Dermis blood vessel endothelial cell (primary cell): ENCODE measurements around the gene BEST1. TPM values are rescaled to one million over a fixed set of nuclear protein-coding genes. Genes with fewer than 3 reads are reported as not detected.

ENCODE experiments used
- DNase-seq: peaks from one replicate; pipeline ENCODE4 v3.0.0; 2010
- total RNA-seq: library from RNA; depleted of rRNA; stranded (reverse); fragments of >200 nt; gene quantifications from 2 replicates; pipeline ENCODE4 v1.2.3, GENCODE V29; 2014

The BEST1 gene
- total RNA-seq, 1 donor from 2014 or later: not detected

DNA sequence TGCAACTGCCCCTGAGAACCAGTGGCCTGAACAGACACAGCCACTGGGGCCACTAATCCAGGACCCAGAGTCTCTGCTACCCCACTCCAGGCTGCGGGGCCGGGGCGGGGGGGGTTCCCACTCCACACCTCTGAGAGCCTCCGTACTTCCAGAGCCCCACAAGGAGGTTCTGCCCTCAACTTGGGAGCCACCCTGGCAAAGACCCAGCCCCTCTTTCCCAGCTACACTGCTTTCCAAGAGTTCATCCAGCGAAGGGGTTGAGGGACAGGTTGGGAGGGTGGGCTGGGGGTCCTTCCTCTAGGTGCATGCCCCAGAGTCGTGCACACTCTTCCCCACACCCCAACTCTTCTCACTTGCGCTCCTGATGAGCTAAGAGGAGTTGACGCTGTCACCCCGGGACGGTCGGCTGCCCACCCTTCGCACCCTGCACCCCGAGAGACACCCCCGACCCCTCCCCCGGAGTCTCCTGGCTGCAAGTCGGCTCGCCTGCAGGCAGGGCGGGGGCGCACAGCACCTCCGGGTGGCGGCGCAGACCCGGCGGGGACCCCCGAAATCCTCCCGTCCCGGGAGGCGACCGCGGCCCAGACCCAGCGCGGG lies 33.3 kb upstream of the BEST1 start:
- no peak for DNase-seq

DNA sequence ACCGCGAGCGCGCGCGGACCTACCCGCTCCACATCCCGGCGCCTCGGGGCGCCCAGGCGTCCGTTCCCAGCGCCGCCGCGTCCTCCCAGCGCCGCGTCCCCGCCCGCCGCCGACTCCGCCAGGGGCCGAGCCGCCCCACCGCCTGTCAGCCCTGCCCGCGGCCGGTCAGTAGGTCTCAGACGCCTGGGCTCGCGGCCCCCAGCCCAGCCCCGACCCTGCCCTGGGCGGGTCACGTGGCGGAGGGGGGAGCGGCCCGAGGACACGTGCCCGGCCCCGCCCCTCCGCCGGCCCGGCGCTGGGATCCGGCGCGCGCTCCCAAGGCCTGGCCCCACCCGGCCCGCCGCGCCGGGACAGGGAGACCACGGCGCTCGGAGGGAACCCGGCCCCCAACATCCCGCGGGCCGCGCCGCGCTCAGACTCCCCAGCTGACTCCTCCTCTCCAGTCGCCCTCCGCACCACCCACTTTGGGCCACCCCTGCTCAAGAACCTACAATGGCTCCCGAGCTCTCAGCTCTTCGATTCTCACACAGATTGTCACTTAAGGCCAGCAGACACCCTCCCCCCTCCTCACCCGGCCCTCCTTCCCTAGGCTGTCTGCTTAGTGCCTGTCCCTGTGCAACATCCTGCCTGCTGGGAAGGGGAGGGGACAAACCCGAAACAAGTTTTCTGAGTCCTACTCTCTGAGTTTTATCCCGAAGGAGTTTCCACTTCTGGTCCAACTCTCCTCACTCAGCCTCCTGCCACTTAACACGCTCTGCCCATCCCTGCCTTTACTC lies 32.6 kb upstream of the BEST1 start, which contains the start of gene RAB3IL1:
Gene RAB3IL1 (minus strand): TSS at position 233 of the 776 bp plus-strand sequence. CDS start 199 bp downstream, at position 34.
- peak; percentile 33 for DNase-seq

DNA sequence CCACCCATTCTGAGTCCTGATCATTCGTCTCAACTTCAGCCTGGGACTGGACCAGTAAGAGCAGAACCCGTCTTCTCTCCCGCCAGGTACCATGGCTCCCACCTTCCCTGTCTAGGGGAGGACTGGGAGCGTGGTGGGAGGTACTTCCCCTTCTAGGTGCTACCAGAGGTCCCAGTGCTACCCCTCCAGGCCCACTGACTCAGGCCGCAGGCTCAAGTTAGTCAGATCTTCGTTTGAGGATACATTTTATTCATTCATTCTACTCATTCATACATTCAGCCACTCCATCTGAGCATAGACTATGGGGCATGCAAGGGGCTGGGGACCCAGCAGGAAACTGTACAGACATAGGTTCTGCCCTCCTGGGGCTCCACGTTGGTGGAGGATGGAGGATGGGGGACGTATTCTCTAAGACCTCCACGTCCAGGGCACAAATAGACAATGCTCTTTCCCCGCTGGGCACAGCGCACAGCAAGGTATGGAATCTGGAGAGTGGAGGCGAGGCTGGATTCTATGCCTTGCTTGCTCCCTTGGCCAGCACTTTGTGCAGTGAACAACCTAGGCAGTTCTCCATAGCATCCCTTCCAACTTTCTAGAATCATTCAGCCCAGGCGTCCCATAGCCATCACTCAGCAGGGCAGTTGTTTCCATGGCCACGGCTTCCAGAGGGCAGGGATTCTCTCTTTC lies 31.8 kb upstream of the BEST1 start:
- no peak for DNase-seq

DNA sequence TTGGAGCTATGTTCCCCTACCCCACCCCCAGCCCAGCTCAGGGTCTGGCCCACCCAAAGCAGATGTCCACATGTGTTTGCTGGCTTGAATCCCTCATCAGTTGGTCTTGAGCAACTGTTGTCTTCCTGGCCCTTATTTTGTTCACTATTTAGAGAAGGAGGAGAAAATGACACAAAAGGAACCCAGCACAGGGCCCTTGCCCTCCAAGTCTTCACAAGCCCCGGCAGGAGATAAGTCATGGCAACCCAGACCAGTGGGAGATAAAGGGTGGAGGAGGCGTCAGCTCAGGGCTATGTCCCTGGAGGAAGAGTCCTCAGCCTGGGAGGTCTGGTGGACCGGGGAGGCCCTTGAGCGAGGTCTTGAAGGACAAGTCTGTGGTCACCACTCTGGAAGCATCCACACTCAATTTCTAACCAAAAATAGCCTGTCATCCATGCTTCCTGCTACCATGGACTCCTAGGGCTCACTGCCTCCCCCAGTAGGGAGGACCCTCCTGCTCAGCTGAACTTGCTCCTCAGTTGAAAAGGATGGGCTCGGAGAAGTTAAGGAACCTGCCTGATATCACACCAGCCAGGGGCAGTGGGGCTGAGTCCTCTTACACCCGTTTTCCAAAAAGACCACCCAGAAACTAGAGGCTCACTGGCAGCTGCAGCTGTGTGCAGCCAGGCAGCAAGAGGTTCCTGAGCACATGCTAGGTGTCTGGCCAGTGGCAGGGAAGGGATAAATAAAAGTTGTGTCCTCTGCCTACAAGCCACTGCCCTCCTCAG lies 31.0 kb upstream of the BEST1 start:
- no peak for DNase-seq

DNA sequence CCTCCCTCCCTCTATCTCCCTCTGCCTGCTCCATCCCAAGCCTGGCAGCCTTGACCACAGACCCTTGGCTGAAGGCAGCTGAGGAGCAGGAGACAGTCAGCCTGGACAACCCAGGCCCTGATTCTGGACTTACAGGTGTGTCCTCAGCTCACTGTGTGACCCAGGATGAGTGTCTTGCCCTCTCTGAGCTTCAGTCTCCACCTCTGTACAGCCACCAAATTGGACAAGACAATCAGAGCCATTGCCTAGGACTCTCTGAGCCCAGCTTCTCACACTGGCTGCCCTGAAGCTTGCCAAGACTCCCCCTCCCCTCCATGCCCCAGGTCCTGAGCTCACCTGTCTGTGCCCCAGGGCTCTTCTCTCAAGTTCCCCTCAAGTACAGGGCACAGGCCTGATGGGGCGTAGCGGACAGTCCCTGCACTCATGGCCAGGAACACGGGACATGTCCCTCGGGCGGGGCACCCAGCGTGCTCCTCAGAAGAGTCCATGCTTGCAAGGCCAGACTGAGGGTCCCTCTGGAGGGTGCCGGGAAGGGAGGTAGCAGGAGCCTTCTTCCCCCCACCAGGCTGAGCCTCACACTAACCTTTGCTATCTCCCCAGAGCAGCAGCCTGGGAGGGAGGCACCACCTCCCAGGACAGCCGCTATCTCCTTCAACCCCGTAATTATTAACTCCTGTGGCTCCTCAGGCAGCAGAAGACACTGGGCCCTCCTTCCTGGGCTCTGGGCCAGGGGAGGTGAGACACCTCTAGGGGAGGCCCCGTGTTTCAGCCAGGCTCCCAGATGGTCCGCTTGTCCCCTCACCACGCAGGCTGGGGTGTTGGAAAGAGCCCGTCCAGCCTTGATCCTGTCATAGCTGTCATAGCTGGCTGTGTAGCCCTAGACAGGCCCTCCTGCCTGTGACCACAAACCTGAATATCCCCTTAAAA lies 30.2 kb upstream of the BEST1 start:
- DNase-seq: no peak

DNA sequence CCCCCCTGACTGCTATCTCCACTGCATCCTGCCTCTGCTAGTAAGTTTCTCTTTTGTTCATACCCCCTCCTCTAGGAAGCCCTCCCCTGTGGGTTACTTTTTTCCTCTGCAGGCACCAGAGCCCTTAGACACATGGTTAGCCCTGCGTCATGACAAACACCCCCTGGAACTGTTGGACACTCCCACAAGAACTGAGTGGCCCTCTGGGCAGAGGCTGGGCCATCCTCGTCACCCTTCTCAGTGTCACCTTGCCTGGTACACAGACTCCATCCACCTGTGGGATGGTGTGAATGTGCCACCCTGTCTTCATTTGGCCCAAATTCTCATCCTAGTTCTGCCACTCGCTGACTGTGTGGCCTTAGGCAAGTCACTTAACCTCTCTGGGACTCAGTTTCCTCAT lies 28.7 kb upstream of the BEST1 start:
- DNase-seq: no peak

DNA sequence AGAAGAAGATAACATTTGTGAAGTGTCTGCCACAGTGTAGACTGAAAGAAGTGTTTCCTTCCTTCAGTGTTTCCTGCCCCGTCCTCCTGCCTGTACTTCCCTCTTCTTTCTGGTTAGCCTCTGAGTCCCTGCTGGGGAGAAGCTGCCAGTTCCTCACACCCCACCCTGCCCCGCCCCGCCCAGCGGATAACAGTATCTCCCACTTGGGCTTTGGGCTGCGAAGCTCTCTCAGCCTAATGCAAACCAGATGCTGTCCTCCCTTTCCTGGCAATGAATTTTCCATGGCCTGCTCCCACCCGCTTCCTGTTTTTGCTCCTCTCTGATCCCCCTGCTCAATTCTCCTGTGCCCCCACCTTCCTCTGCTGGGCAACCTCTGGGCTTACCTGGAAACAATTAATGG lies 27.6 kb upstream of the BEST1 start:
- DNase-seq: no peak

DNA sequence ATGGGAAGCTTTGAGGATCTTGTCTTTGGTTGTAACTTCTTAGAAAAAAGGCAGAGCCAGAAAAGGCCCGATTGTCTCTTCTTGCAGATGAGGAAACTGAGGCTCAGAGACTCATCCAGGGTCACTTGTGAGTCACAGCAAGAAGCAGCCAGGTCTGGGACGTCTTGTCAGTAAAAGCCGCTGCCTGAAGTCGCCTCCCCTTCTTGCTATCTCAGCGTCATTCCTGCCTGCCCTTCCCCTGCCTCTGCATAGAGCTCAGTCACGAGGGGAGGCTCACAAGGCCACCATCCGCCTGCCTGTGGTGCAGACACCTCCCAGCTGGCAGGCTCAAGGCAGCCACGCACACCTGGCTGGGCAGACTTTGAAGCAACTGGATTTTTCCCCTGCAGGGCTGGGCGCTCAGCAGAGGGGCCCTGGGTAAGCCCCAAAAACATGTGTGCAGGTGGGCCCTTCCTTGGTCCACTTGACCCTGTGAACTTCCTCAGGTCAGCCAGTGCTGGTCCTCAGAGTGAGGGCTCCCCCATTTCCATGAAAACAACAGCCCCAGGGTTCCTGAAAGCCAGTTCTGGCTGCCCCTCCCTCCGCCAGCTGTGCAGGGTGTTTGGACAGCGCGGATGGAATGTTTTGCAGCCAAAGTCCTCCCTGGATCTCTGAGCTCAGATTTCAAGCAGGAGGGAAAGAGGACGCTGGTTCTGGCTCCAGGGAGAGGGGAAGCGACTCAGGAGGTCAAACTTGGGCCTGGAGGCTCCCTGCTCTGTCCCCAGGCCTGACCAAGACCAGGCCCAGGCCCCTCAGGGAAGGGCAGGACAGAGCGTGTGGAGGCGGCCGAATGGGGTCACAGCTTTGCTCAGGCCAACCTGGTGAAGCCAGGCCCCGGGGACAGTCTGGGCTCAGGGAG lies 26.7 kb upstream of the BEST1 start:
- DNase-seq: no peak

DNA sequence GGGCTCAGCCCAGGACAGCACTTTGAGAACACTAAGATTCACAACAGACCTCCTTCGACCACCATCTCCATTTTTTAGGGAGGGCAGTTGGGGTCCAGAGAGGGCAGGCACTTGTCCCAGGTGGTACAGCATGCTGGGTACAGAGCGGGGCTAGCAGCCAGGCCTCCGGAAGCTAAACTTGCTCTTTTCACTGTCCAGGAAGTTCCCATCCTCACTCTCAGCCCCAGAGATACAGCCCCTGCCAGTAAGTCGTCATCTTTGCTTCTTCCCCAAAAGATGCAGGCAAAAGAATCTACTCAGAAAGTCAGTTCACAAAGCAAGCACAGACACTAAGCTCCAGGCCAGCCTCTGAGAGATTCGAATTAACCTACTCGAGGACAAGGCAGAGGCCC lies 26.1 kb upstream of the BEST1 start:
- no peak for DNase-seq

DNA sequence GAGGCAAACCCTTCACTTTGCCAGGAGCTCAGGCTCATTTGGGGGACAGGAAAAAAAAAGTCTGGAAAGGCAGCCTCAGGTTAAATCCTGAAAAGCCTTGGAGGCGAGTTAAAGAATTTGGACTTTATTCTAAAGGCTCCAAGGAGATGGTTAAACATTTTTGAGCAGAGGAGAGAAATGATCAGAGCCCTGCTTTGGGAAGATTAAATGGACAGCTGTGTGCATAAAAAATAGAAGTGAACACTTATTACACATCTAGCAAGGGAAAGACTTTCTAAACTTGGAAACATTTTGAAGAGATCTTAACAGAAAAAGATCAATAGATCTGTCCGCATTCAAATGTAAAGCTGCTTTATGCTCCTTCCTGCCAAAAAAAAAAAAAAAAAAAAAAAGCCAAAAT lies 24.4 kb upstream of the BEST1 start:
- DNase-seq: no peak

DNA sequence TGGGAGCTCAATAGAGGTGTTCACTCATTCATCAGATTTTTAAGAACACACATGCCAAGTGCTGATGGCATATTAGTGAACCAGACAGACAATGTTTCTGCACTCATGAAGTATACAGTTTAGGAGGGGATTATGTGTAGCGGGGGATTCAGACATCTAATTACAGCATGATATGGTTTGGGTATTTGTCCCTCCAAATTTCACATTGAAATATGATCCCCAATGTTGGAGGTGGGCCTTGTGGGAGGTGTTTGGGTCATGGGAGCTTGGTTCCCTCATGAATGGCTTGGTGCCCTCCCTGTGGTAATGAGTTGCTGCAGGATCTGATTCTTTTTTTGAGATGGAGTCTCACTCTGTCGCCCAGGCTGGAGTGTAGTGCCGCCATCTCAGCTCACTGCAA lies 23.9 kb upstream of the BEST1 start:
- no peak for DNase-seq

DNA sequence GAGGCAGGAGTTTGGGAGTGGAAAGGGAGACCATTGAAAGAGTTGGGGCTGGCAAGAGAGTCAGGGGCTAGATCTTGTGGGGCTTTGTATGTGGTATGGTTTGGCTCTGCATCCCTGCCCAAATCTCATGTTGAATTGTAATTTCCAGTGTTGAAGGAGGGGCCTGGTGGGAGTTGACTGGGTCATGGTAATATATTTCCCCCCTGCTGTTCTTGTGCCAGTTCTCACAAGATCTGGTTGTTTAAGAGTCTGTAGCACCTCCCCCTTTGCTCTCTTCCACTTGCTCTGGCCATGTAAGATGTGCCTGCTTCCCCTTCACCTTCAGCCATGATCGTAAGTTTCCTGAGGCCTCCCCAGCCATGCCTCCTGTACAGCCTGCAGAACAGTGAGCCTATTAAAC lies 22.6 kb upstream of the BEST1 start:
- DNase-seq: no peak

DNA sequence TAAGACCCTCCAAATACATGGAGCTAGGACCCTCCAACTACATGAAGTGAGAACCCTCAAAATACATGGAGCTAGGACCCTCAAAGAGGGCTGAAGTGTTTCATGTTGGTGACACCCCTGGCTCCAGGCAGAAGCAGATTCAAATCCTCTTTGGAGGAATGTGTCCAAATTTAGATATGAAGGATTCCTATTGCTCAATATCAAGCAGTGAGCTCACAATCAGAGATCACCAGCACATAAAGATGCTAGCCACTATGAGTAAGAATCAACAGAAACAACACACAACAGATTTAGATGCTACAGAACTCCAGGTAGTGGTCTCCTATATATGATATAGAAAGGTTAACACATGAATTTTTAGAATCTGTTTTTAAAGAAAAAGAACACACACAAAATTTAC lies 21.5 kb upstream of the BEST1 start:
- no peak for DNase-seq

DNA sequence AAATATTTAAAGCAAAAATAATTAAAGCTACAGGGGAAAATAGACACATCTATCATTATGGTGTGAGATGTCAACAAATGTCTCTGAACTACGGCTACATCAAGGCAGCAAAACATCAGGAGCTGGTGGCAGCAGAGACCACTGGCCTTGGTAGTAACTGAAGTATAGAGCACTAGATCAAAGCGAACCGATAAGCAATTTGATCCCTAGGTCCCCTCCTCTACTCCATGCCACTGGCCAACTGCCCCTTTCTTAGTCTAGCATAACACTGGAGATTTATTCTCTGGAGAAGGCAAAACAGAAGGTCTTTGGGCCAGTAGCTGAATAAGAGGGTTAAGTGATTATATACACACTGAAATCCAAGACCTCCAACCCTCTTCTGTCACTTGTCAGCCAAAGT lies 19.2 kb upstream of the BEST1 start:
- no peak for DNase-seq

DNA sequence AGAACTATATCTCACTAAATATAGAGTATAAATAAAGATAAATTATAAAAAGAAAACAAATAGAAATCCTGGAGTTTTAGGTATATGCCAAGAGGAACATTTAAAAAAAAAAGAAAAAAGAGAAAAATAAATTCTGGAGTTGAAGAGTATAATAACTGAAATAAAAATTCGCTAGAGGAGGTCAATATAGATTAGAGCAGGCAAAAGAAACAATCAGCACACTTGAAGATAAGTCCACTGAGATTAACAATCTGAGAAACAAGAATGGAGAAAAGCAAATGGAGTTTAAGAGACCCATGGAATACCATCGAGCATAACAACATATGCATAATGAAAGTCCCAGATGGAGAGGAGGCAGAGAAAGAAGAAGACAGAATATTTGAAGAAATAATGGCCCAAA lies 14.3 kb upstream of the BEST1 start:
- no peak for DNase-seq

DNA sequence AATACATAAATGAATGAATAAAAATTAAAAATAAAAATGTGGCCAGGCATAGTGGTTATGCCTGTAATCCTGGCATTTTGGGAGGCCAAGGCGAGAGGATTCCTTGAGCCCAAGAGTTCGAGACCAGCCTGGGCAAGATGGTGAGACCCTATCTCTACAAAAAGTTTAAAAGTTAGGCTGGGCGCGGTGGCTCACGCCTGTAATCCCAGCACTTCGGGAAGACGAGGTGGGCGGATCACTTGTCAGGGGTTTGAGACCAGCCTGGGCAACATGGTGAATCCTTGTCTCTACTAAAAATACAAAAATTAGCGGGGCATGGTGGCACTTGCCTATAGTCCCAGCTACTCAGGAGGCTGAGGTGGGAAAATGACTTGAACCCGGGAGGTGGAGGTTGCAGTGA lies 9.7 kb upstream of the BEST1 start:
- no peak for DNase-seq

DNA sequence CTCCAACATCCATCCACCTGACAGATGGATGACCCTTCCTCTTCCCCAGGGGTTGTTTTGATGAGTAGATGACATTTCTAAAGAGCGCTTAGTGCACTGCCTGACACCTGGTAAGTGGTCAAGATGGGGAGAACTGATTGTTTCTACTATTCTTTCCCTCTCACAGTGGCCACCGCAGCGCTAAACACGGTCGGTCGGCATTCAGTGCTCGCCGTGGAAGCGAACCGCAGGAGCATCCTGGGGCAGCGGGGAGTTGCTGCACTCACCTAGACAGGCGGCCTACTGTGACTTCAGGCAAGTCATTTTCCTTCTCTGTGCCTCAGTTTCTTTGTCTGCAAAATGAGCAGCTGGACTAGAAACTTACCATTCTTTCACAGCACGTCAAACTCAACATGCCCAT lies 5.0 kb upstream of the BEST1 start:
- no peak for DNase-seq

DNA sequence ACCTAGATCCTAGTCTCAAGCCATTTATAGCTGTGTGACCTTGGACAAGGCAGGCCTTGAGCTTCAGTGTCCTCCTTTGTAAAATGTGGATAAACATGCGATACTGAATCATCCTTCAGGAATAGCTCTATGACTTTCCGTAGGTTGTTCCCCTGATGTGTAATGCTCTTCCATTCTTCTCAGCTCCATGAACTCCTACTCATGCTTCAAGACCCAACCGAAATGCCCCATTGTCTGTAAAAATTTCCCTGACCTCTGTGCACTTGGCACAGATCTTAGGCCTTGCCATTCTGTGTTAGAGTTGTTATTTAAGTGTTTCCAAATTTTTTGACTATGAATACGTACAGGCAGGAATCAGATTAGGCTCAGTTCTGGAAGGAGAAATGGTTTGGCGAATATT lies 3.3 kb upstream of the BEST1 start:
- DNase-seq: no peak

DNA sequence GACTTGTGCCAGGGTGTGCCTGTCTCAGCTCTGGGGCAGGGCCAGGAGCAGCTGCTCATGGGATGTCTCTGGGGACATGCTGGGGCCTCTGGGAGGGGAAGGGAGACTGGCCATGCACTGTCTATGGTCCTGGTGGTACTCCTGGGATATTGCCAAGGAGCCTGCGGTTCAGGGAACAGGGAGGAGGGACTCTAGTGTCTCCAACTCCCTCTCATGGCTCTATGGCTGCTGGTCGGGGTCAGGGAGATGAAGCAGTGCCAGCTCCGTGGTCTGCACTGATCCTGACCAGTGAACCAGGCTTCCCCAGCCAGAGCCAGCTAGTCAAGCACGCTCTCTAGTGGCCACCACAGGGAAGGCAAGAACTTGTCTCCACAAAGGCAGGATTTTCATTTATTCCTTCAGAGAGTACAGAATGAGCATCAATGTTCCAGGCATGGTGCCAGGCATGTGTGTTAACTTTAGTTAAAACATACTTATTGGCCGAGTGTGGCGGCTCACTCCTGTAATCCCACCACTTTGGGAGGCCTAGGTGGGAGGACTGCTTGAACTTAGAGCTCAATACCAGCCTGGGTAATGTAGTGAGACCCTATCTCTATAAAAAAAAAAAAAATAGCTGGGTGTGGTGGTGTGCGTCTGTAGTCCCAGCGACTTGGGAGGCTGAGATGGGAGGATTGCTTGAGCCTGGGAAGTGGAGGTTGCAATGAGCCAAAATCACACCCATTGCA lies 2.5 kb upstream of the BEST1 start:
- peak; percentile 91 for DNase-seq

DNA sequence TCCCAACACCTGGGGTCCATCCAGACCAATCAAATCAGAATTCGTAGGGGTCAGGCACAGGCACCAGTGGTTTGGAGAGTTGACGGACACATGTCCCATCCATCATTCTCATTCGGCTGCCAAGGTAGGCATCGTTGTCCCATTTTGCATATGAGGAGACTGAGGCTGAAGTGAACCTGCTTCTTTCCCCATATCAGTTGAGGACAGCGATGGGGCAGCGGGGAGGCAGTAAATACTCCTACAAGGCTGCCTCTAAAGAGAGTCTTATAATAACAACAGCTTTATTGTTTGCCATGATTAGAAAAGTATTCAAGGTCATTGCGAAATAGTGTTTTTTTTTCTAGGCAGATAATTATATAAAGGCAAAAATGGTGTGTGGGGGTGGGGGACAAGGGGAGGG lies 1.6 kb upstream of the BEST1 start:
- no peak for DNase-seq
